A549 (cell line): ENCODE data around the gene TRAF4.
"Not testable (repeated sequence)": the region's sequence is repeated elsewhere in the genome, so short reads cannot be mapped to it uniquely, and the experiment has no call there.

ENCODE experiments used
- ATOH8 ChIP-seq: fragments of 250-450 bp; sonication (Bioruptor Pico); IDR thresholded peaks from 2 replicates; pipeline ENCODE4 v1.5.0; 2020; ENCODE audit warnings: low read depth, mild to moderate bottlenecking, moderate library complexity
- FOXS1 ChIP-seq: fragments of 250-450 bp; sonication (Bioruptor Pico); IDR thresholded peaks from 2 replicates; pipeline ENCODE4 v1.5.0; 2020; ENCODE audit warnings: mild to moderate bottlenecking, moderate library complexity
- JUN ChIP-seq, 2 experiments: fragments of >200 bp; sonication (Bioruptor Twin); formaldehyde crosslinking; IDR thresholded peaks; 2 replicates in 1 of 2; 3 replicates in 1 of 2; pipeline ENCODE4 v1.6.1; 2016 to 2017
- KDM5A ChIP-seq: fragments of 200-600 bp; sonication (generic); IDR thresholded peaks from 2 replicates; pipeline ENCODE4 v1.6.1; 2016; ENCODE audit warnings: antibody characterized with exemption, mild to moderate bottlenecking
- PHF8 ChIP-seq: fragments of 200-600 bp; sonication (generic); IDR thresholded peaks from 2 replicates; pipeline ENCODE4 v1.6.1; 2016; ENCODE audit warnings: low read depth, mild to moderate bottlenecking, antibody characterized with exemption, moderate library complexity, borderline replicate concordance
- POLR2A ChIP-seq: IDR thresholded peaks from 2 replicates; pipeline ENCODE4 v1.6.1; 2012; ENCODE audit warnings: mild to moderate bottlenecking, low read length
- RCOR1 ChIP-seq: fragments of 150-350 bp; IDR thresholded peaks from 2 replicates; pipeline ENCODE4 v1.6.1; 2014; ENCODE audit warnings: antibody characterized with exemption, low read length, low read depth
- RNF2 ChIP-seq: fragments of 200-600 bp; sonication (generic); IDR thresholded peaks from 2 replicates; pipeline ENCODE4 v1.6.1; 2016; ENCODE audit warnings: low read depth, mild to moderate bottlenecking, antibody characterized with exemption, moderate library complexity, borderline replicate concordance
- TF ChIP-seq, protein P1 (sequence below): fragments of >200 bp; sonication (Bioruptor Twin); formaldehyde crosslinking; IDR thresholded peaks from 3 replicates; pipeline ENCODE4 v1.5.1; 2016
- TF ChIP-seq, protein P2 (sequence below): IDR thresholded peaks from 2 replicates; pipeline ENCODE4 v1.6.1; 2012
- TF ChIP-seq, protein P3 (sequence below): fragments of 200-600 bp; sonication (generic); IDR thresholded peaks from 2 replicates; pipeline ENCODE4 v1.6.1; 2016; ENCODE audit warnings: antibody characterized with exemption, mild to moderate bottlenecking, moderate library complexity
- TF ChIP-seq, protein P4 (sequence below): fragments of 250-450 bp; sonication (Bioruptor Pico); IDR thresholded peaks from 2 replicates; pipeline ENCODE4 v1.5.0; 2021; ENCODE audit warnings: mild to moderate bottlenecking, moderate library complexity, borderline replicate concordance

DNA sequence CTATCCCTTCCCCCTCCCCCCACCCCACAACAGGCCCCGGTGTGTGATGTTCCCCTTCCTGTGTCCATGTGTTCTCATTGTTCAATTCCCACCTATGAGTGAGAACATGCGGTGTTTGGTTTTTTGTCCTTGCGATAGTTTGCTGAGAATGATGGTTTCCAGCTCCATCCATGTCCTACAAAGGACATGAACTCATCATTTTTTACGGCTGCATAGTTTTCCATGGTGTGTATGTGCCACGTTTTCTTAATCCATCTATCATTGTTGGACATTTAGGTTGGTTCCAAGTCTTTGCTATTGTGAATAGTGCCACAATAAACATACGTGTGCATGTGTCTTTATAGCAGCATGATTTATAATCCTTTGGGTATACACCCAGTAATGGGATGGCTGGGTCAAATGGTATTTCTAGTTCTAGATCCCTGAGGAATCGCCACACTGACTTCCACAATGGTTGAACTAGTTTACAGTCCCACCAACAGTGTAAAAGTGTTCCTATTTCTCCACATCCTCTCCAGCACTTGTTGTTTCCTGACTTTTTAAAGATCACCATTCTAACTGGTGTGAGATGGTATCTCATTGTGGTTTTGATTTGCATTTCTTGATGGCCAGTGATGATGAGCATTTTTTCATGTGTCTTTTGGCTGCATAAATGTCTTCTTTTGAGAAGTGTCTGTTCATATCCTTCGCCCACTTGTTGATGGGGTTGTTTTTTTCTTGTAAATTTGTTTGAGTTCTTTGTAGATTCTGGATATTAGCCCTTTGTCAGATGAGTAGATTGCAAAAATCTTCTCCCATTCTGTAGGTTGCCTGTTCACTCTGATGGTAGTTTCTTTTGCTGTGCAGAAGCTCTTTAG, 7.7 kb upstream of the TRAF4 start:
- TF ChIP-seq PHF8; RCOR1; ATOH8 (CRISPR knock-in tag); KDM5A; POLR2A; JUN (IDR thresholded peaks at IDR 0.05); FOXS1 (CRISPR knock-in tag); RNF2: not testable (repeated sequence)
- TF ChIP-seq, protein P1, sequence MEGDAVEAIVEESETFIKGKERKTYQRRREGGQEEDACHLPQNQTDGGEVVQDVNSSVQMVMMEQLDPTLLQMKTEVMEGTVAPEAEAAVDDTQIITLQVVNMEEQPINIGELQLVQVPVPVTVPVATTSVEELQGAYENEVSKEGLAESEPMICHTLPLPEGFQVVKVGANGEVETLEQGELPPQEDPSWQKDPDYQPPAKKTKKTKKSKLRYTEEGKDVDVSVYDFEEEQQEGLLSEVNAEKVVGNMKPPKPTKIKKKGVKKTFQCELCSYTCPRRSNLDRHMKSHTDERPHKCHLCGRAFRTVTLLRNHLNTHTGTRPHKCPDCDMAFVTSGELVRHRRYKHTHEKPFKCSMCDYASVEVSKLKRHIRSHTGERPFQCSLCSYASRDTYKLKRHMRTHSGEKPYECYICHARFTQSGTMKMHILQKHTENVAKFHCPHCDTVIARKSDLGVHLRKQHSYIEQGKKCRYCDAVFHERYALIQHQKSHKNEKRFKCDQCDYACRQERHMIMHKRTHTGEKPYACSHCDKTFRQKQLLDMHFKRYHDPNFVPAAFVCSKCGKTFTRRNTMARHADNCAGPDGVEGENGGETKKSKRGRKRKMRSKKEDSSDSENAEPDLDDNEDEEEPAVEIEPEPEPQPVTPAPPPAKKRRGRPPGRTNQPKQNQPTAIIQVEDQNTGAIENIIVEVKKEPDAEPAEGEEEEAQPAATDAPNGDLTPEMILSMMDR = not testable (repeated sequence)
- TF ChIP-seq, protein P2, sequence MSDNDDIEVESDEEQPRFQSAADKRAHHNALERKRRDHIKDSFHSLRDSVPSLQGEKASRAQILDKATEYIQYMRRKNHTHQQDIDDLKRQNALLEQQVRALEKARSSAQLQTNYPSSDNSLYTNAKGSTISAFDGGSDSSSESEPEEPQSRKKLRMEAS = not testable (repeated sequence)
- TF ChIP-seq, protein P3, sequence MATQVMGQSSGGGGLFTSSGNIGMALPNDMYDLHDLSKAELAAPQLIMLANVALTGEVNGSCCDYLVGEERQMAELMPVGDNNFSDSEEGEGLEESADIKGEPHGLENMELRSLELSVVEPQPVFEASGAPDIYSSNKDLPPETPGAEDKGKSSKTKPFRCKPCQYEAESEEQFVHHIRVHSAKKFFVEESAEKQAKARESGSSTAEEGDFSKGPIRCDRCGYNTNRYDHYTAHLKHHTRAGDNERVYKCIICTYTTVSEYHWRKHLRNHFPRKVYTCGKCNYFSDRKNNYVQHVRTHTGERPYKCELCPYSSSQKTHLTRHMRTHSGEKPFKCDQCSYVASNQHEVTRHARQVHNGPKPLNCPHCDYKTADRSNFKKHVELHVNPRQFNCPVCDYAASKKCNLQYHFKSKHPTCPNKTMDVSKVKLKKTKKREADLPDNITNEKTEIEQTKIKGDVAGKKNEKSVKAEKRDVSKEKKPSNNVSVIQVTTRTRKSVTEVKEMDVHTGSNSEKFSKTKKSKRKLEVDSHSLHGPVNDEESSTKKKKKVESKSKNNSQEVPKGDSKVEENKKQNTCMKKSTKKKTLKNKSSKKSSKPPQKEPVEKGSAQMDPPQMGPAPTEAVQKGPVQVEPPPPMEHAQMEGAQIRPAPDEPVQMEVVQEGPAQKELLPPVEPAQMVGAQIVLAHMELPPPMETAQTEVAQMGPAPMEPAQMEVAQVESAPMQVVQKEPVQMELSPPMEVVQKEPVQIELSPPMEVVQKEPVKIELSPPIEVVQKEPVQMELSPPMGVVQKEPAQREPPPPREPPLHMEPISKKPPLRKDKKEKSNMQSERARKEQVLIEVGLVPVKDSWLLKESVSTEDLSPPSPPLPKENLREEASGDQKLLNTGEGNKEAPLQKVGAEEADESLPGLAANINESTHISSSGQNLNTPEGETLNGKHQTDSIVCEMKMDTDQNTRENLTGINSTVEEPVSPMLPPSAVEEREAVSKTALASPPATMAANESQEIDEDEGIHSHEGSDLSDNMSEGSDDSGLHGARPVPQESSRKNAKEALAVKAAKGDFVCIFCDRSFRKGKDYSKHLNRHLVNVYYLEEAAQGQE = not testable (repeated sequence)
- TF ChIP-seq, protein P4, sequence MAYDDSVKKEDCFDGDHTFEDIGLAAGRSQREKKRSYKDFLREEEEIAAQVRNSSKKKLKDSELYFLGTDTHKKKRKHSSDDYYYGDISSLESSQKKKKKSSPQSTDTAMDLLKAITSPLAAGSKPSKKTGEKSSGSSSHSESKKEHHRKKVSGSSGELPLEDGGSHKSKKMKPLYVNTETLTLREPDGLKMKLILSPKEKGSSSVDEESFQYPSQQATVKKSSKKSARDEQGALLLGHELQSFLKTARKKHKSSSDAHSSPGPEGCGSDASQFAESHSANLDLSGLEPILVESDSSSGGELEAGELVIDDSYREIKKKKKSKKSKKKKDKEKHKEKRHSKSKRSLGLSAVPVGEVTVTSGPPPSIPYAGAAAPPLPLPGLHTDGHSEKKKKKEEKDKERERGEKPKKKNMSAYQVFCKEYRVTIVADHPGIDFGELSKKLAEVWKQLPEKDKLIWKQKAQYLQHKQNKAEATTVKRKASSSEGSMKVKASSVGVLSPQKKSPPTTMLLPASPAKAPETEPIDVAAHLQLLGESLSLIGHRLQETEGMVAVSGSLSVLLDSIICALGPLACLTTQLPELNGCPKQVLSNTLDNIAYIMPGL (CRISPR knock-in tag) = not testable (repeated sequence)
